ENCODE data around the gene ASAP3.

GRCh38 chr1:23459338-23459757, 24.6 kb downstream of the ASAP3 start:
- TF ChIP-seq CTCF (conservative IDR thresholded peaks at IDR 0.05) = no peak
- TF ChIP-seq ZFX (IDR thresholded peaks at IDR 0.05) = no peak
